ENCODE data around the gene TMEM254.

Gene TMEM254

GRCh38 chr10:80078448-80079311, at the start of gene TMEM254 (continued):
- no peak for TF ChIP-seq ZNF645 (tag by site-specific recombination; IDR thresholded peaks at IDR 0.05)
- peak; percentile 98 for TF ChIP-seq ZBTB26 (tag by site-specific recombination; optimal IDR thresholded peaks at IDR 0.05)
- no peak for TF ChIP-seq ZNF704 (tag by site-specific recombination; IDR thresholded peaks at IDR 0.05)
- TF ChIP-seq ZBTB10 (tag by site-specific recombination; IDR thresholded peaks at IDR 0.05): no peak
- TF ChIP-seq KLF1 (tag by site-specific recombination; IDR thresholded peaks at IDR 0.05): peak; percentile 68; the same call in 1 of the 2 replicates
- TF ChIP-seq ZNF133 (tag by site-specific recombination; IDR thresholded peaks at IDR 0.05): no peak; the same call in 1 of the 2 replicates
- no peak for TF ChIP-seq ZNF701 (tag by site-specific recombination; IDR thresholded peaks at IDR 0.05)
- TF ChIP-seq ZBTB11 (tag by site-specific recombination; conservative IDR thresholded peaks at IDR 0.05; ENCODE audit: low read depth): peak; percentile 32; the same call in 1 of the 2 replicates
- TF ChIP-seq ZNF76 (tag by site-specific recombination; IDR thresholded peaks at IDR 0.05; ENCODE audit: borderline replicate concordance, low read depth): peak; percentile 76; the same call in 1 of the 2 replicates
- TF ChIP-seq ZFP69B (tag by site-specific recombination; IDR thresholded peaks at IDR 0.05): no peak
- TF ChIP-seq ZNF19 (tag by site-specific recombination; IDR thresholded peaks at IDR 0.05; ENCODE audit: low read depth): no peak
- peak; percentile 78 for TF ChIP-seq SP7 (tag by site-specific recombination; IDR thresholded peaks at IDR 0.05)
- no peak for TF ChIP-seq ZNF132 (tag by site-specific recombination; IDR thresholded peaks at IDR 0.05; ENCODE audit: borderline replicate concordance)
- no peak for TF ChIP-seq ZNF530 (tag by site-specific recombination; IDR thresholded peaks at IDR 0.05; ENCODE audit: low read depth)
- TF ChIP-seq KLF17 (tag by site-specific recombination; IDR thresholded peaks at IDR 0.05): peak; percentile 60; the same call in 1 of the 2 replicates
- 0 out of 2 replicates have a peak, but pooled peaks have one; percentile 31 for TF ChIP-seq WT1 (tag by site-specific recombination; IDR thresholded peaks at IDR 0.05)
- TF ChIP-seq ZNF175 (tag by site-specific recombination; IDR thresholded peaks at IDR 0.05): no peak
- TF ChIP-seq ZNF830 (tag by site-specific recombination; IDR thresholded peaks at IDR 0.05; ENCODE audit: low read depth): no peak
- no peak for TF ChIP-seq ZNF302 (tag by site-specific recombination; IDR thresholded peaks at IDR 0.05; ENCODE audit: low read depth)
- TF ChIP-seq ZNF266 (tag by site-specific recombination; IDR thresholded peaks at IDR 0.05; ENCODE audit: low read depth): no peak
- TF ChIP-seq ZNF626 (tag by site-specific recombination; IDR thresholded peaks at IDR 0.05): no peak
- TF ChIP-seq ZNF654 (tag by site-specific recombination; IDR thresholded peaks at IDR 0.05; ENCODE audit: low read depth): no peak
- no peak for TF ChIP-seq ZNF221 (tag by site-specific recombination; IDR thresholded peaks at IDR 0.05; ENCODE audit: borderline replicate concordance)
- TF ChIP-seq ZNF114 (tag by site-specific recombination; IDR thresholded peaks at IDR 0.05): no peak
- no peak for TF ChIP-seq BCL6B (tag by site-specific recombination; IDR thresholded peaks at IDR 0.05)
- no peak for TF ChIP-seq ZNF239 (tag by site-specific recombination; IDR thresholded peaks at IDR 0.05)
- 0 out of 2 replicates have a peak, but pooled peaks have one; percentile 23 for TF ChIP-seq OVOL3 (tag by site-specific recombination; IDR thresholded peaks at IDR 0.05)

Measured in HEK293 (cell line).